HCT116 (cell line): ENCODE results near the gene STAC2. TPM values are rescaled to one million over a fixed set of nuclear protein-coding genes. Genes with fewer than 3 reads are reported as not detected.

Experiments used
- ATAC-seq: fragments of 200-7000 bp; cut with Tn5 transposase; 2 replicates; pipeline ENCODE4 v1.9.1; 2020; ENCODE audit warnings: mild to moderate bottlenecking, moderate library complexity
- BruUV-seq: library from RNA; stranded (reverse); fragments of 400-500 nt; replicated peaks from 2 replicates; lab custom pipeline; 2021; lab: Mats Ljungman, UMichigan
- CTCF ChIA-PET: fragments of 300-600 bp; sonication (Branson Sonifier 250); formaldehyde crosslinking; loops from one replicate; lab custom pipeline; 2021; ENCODE audit warnings: antibody characterized with exemption; lab: Charles Lee
- POLR2A ChIA-PET: fragments of 300-600, 350-600 bp; sonication (Branson Sonifier 250); formaldehyde crosslinking; loops from one replicate; lab custom pipeline; 2021; ENCODE audit warnings: antibody characterized with exemption; lab: Charles Lee
- RAD21 ChIA-PET, 2 experiments: fragments of 300-600 bp; sonication (Branson Sonifier 250); formaldehyde crosslinking; loops; one replicate each; lab custom pipeline; 2023; ENCODE audit warnings: low total read pairs in 2 of 2; ENCODE audit not compliant: uncharacterized antibody in 2 of 2, unreplicated experiment in 2 of 2, low non-redundant PET in 1 of 2; lab: Charles Lee
- DNase-seq: peaks from one replicate; pipeline ENCODE4 v3.0.0-alpha.2; 2010; ENCODE audit warnings: low read depth, low spot score
- H2AFZ ChIP-seq: fragments of 200-600 bp; shearing (Covaris generic), sonication (generic); 2 replicates; pipeline ENCODE4 v1.6.1; 2017; ENCODE audit warnings: low read depth, mixed run types, mixed read lengths, antibody characterized with exemption, low read length; ENCODE audit not compliant: poor library complexity, severe bottlenecking
- H3K27ac ChIP-seq: 2 replicates; pipeline ENCODE4 v1.5.1; 2012; ENCODE audit warnings: low read depth, low read length
- H3K27me3 ChIP-seq: fragments of 200-600 bp; sonication (generic); 2 replicates; pipeline ENCODE4 v1.6.1; 2016; ENCODE audit warnings: mixed run types, low read length, mixed read lengths; ENCODE audit not compliant: insufficient read depth
- H3K36me3 ChIP-seq, 2 experiments: fragments of 200-500 bp in 1 of 2; fragments of 200-600 bp in 1 of 2; sonication (Bioruptor generic) in 1 of 2; sonication (generic) in 1 of 2; 2 replicates each; pipeline versions ENCODE4 v1.5.1 to v1.6.1; 2014 to 2016; ENCODE audit warnings: low read length in 2 of 2, inconsistent platforms in 1 of 2, mixed read lengths in 1 of 2, mixed run types in 1 of 2; ENCODE audit not compliant: insufficient read depth in 2 of 2, control insufficient read depth in 1 of 2
- H3K4me1 ChIP-seq, 2 experiments: fragments of 200-600 bp in 1 of 2; sonication (generic) in 1 of 2; 2 replicates each; pipeline versions ENCODE4 v1.5.1 to v1.6.1; 2012 to 2017; ENCODE audit warnings: low read length in 2 of 2, inconsistent platforms in 1 of 2, mild to moderate bottlenecking in 1 of 2, mixed read lengths in 1 of 2, mixed run types in 1 of 2, moderate library complexity in 1 of 2; ENCODE audit not compliant: insufficient read depth in 2 of 2, control insufficient read depth in 1 of 2
- H3K4me2 ChIP-seq: fragments of 200-600 bp; sonication (generic); 2 replicates; pipeline ENCODE4 v1.6.1; 2017; ENCODE audit warnings: mixed run types, low read length, mixed read lengths
- H3K4me3 ChIP-seq, 2 experiments: fragments of 200-600 bp in 1 of 2; sonication (generic) in 1 of 2; replicated peaks in 1 of 2; 2 replicates each; pipeline ENCODE4 v1.5.1; 2011 to 2016; ENCODE audit warnings: low read length in 2 of 2, control low read depth in 1 of 2, low read depth in 1 of 2, mild to moderate bottlenecking in 1 of 2, mixed read lengths in 1 of 2, mixed run types in 1 of 2
- H3K79me2 ChIP-seq: fragments of 200-600 bp; sonication (generic); 2 replicates; pipeline ENCODE4 v1.6.1; 2017; ENCODE audit warnings: mild to moderate bottlenecking, mixed run types, low read length, moderate library complexity, mixed read lengths; ENCODE audit not compliant: insufficient read depth
- H3K9ac ChIP-seq: fragments of 200-600 bp; sonication (generic); 2 replicates; pipeline ENCODE4 v1.6.1; 2016; ENCODE audit warnings: low read length, mixed read lengths
- H3K9me2 ChIP-seq: fragments of 200-600 bp; sonication (generic), shearing (Covaris generic); 2 replicates; pipeline ENCODE4 v1.6.1; 2017; ENCODE audit warnings: mixed run types, mild to moderate bottlenecking, moderate library complexity; ENCODE audit not compliant: insufficient read depth
- H3K9me3 ChIP-seq, 2 experiments: fragments of 200-500 bp in 1 of 2; fragments of 200-600 bp in 1 of 2; sonication (Bioruptor generic) in 1 of 2; sonication (generic) in 1 of 2; 2 replicates each; pipeline ENCODE4 v1.6.1; 2014 to 2017; ENCODE audit warnings: low read length in 2 of 2, mixed read lengths in 2 of 2, inconsistent platforms in 1 of 2, low read depth in 1 of 2, mild to moderate bottlenecking in 1 of 2, mixed run types in 1 of 2, moderate library complexity in 1 of 2; ENCODE audit not compliant: control insufficient read depth in 1 of 2, insufficient read depth in 1 of 2
- H4K20me1 ChIP-seq: fragments of 200-600 bp; sonication (generic), shearing (Covaris generic); 2 replicates; pipeline ENCODE4 v1.6.1; 2017; ENCODE audit warnings: mixed run types, mild to moderate bottlenecking, moderate library complexity; ENCODE audit not compliant: insufficient read depth
- CBX3 ChIP-seq: IDR thresholded peaks from 2 replicates; pipeline ENCODE4 v1.6.1; 2012; ENCODE audit warnings: low read depth
- EGR1 ChIP-seq: IDR thresholded peaks from 2 replicates; pipeline ENCODE4 v1.6.1; 2012; ENCODE audit warnings: low read depth
- EZH2phosphoT487 ChIP-seq: fragments of 200-600 bp; IDR thresholded peaks from 2 replicates; pipeline ENCODE4 v1.6.1; 2018; ENCODE audit warnings: antibody characterized with exemption, borderline replicate concordance
- FOSL1 ChIP-seq: IDR thresholded peaks from 2 replicates; pipeline ENCODE4 v1.6.1; 2012; ENCODE audit warnings: low read depth
- POLR2A ChIP-seq: IDR thresholded peaks from 2 replicates; pipeline ENCODE4 v1.7.0; 2011; ENCODE audit warnings: borderline replicate concordance; ENCODE audit not compliant: insufficient read depth, insufficient read length; ENCODE audit errors: extremely low read depth
- POLR2AphosphoS5 ChIP-seq: IDR thresholded peaks from 2 replicates; pipeline ENCODE4 v1.6.1; 2011; ENCODE audit warnings: mild to moderate bottlenecking, low read depth, low read length, moderate library complexity
- SIN3A ChIP-seq: IDR thresholded peaks from 2 replicates; pipeline ENCODE4 v1.6.1; 2012; ENCODE audit warnings: low read depth
- SP1 ChIP-seq: IDR thresholded peaks from 2 replicates; pipeline ENCODE4 v1.6.1; 2012; ENCODE audit warnings: low read depth
- TCF7L2 ChIP-seq: IDR thresholded peaks from 2 replicates; pipeline ENCODE4 v1.7.0; 2011; ENCODE audit warnings: borderline replicate concordance, inconsistent platforms; ENCODE audit not compliant: insufficient read depth, insufficient read length; ENCODE audit errors: extremely low read depth
- ZFX ChIP-seq: fragments of 450-650 bp; IDR thresholded peaks from 2 replicates; pipeline ENCODE4 v1.6.1; 2017
- intact Hi-C: fragments of 100-400 bp; cut with micrococcal nuclease; formaldehyde crosslinking; loops from 2 replicates; pipeline ENCODE4 v1.10.0; 2022
- total RNA-seq: library from RNA; stranded (reverse); gene quantifications from one replicate; pipeline ENCODE4 v1.2.1, GENCODE V29; 2021; ENCODE audit not compliant: unreplicated experiment
- TF ChIP-seq, protein P1 (sequence below): IDR thresholded peaks from 2 replicates; pipeline ENCODE4 v1.6.1; 2012
- TF ChIP-seq, protein P2 (sequence below): IDR thresholded peaks from 2 replicates; pipeline ENCODE4 v1.6.1; 2011; ENCODE audit warnings: mild to moderate bottlenecking, low read length, moderate library complexity; ENCODE audit not compliant: insufficient replicate concordance; ENCODE audit errors: extremely low read depth
- TF ChIP-seq, protein P3 (sequence below): IDR thresholded peaks from 2 replicates; pipeline ENCODE4 v1.6.1; 2012

Gene STAC2
- total RNA-seq, 1 experiment from 2014 or later = not detected

DNA sequence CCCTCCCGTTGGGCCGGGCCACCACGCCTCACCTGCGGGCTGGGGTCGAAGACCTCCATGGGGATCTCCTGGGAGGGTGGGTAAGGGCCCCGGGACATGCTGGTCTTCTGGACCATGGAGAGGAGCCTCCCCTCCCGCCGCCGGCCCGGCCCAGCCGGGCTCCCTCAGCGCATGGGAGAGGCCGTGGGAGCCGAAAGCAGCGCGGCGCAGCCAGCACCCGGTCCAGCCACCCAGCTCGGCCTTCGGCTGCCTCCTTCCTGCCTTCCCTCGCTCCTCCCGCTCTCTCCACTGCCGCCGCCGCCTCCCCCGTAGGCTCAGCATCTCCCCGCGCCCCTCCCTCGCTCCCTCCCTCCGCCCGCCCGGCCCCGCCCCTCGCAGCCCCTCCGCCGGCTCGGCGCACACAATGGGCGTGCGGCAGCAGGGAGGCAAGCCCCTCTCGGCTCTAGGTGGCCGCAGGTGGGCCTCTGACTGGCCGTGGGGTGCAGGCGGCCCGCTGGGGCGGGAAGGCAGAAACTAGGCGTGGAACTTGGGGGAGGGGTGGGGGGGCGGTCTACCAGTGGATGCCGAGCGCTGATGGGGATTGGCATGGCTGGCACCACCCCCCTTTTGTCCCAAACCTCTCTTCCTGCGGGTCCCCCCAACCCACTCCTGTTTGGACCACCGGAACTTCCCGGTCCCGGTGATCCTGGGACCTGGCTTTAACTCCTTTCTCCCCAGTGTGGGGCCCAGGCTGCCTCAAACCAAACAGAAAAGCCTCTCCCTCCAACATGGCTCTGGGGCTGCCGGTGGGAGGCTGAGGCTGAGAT, 28.2 kb downstream of the STAC2 start, which contains the start of gene CACNB1:
Gene CACNB1, minus strand, starts transcription at position 290 of the 806 bp plus-strand sequence. Its CDS starts 174 bp downstream, at position 116.
- Histone ChIP-seq H3K79me2 (peaks cover 38% of the 10 kb centered on the region), H2AFZ (peak within 1 kb of the TSS; percentile 57), H3K9ac (peak within 1 kb of the TSS; percentile 75), H3K9me3 (no peaks in the 10 kb centered on the region), H3K4me2 (peak within 1 kb of the TSS; percentile 92), H3K27me3 (no peaks in the 10 kb centered on the region), H3K4me3 (peak within 1 kb of the TSS; percentile 52 to 75), H3K9me2 (no peaks in the 10 kb centered on the region), H4K20me1 (peaks cover 10% of the 10 kb centered on the region; the same call in 1 of the 2 replicates), H3K27ac (peak within 1 kb of the TSS; percentile 85), H3K4me1 (peaks cover 24 to 52% of the 10 kb centered on the region in 2 experiments), H3K36me3 (peaks cover 13 to 23% of the 10 kb centered on the region in 2 experiments)
- CTCF ChIA-PET = interaction anchor here (1.3 to 1.6 kb wide), 2 partner anchors 33 to 39 kb away, joined by 3 to 5 read pairs; no protein-coding TSS in a partner anchor
- TF ChIP-seq ZFX (peak; percentile 47; the same call in 1 of the 2 replicates), CBX3 (no peak), POLR2A (peak; percentile 56), POLR2AphosphoS5 (peak; percentile 76)
- TF ChIP-seq, protein P1, sequence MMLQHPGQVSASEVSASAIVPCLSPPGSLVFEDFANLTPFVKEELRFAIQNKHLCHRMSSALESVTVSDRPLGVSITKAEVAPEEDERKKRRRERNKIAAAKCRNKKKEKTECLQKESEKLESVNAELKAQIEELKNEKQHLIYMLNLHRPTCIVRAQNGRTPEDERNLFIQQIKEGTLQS = no peak
- POLR2A ChIA-PET = interaction anchor here (0.6 to 1.0 kb wide), 2 partner anchors 22 to 39 kb away, joined by 3 to 7 read pairs; no protein-coding TSS in a partner anchor
- DNase-seq = no peak
- peak; percentile 73 for ATAC-seq
- RAD21 ChIA-PET = interaction anchor here in 1 of 2 experiments (1.2 kb wide), 1 partner anchor 10 kb away, joined by 4 read pairs; no protein-coding TSS in a partner anchor
- no TSS peak for BruUV-seq
- intact Hi-C loops = no loop called here

DNA sequence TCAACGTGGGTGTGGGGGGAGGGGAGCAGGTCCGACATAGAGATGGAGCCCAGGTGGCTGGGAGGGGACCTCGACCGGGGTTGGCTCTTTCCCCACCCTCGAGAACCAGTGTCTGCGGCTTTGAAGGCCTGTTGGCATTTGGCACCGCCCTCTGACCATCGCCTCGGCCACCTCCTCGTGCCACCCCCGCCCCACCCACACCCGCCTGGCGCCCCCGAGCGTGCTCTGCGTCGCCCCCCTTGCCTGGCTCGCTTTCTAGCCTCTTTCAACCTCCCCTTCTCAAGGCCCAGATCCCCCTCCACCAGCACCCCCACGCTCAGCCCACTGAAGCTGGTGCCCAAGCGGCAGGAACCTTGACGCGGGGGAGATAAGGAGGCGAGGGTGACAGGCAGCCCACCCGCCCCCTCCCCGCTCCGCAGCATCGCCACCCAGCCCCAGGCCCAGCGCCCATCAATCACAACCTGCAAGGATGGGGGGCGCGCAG, 28.9 kb downstream of the STAC2 start:
- ChIA-PET CTCF (interaction anchor here (1.5 kb wide), 1 partner anchor 42 kb away, joined by 3 read pairs; no protein-coding TSS in a partner anchor), POLR2A (no interaction called here), RAD21 (interaction anchor here in 1 of 2 experiments (1.2 kb wide), 1 partner anchor 10 kb away, joined by 4 read pairs; no protein-coding TSS in a partner anchor)
- H4K20me1 ChIP-seq = peaks cover 3% of the 10 kb centered on the region; the same call in 1 of the 2 replicates
- intact Hi-C loops = no loop called here
- no peaks in the 10 kb centered on the region for H3K27me3 ChIP-seq
- peak overlapping the region; percentile 85 for H3K27ac ChIP-seq
- peak overlapping the region; percentile 75 for H3K9ac ChIP-seq
- H3K4me1 ChIP-seq = peaks cover 22 to 44% of the 10 kb centered on the region in 2 experiments
- H3K9me3 ChIP-seq = no peaks in the 10 kb centered on the region
- peaks cover 31% of the 10 kb centered on the region for H3K79me2 ChIP-seq
- H3K36me3 ChIP-seq = peaks cover 10 to 16% of the 10 kb centered on the region in 2 experiments
- no peak for DNase-seq
- H2AFZ ChIP-seq = no peak overlapping the region
- ATAC-seq = peak; percentile 43
- no TSS peak for BruUV-seq
- H3K4me2 ChIP-seq = peak overlapping the region; percentile 92
- H3K9me2 ChIP-seq = no peaks in the 10 kb centered on the region
- peak overlapping the region; percentile 52 to 75 for H3K4me3 ChIP-seq
- TF ChIP-seq EGR1 (peak; percentile 55; the same call in 1 of the 2 replicates), EZH2phosphoT487 (no peak), CBX3 (no peak), TCF7L2 (no peak), SP1 (no peak), FOSL1 (no peak), POLR2A (no peak), SIN3A (no peak)
- TF ChIP-seq, protein P2, sequence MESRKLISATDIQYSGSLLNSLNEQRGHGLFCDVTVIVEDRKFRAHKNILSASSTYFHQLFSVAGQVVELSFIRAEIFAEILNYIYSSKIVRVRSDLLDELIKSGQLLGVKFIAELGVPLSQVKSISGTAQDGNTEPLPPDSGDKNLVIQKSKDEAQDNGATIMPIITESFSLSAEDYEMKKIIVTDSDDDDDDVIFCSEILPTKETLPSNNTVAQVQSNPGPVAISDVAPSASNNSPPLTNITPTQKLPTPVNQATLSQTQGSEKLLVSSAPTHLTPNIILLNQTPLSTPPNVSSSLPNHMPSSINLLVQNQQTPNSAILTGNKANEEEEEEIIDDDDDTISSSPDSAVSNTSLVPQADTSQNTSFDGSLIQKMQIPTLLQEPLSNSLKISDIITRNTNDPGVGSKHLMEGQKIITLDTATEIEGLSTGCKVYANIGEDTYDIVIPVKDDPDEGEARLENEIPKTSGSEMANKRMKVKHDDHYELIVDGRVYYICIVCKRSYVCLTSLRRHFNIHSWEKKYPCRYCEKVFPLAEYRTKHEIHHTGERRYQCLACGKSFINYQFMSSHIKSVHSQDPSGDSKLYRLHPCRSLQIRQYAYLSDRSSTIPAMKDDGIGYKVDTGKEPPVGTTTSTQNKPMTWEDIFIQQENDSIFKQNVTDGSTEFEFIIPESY = no peak
- TF ChIP-seq, protein P3, sequence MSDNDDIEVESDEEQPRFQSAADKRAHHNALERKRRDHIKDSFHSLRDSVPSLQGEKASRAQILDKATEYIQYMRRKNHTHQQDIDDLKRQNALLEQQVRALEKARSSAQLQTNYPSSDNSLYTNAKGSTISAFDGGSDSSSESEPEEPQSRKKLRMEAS = peak; percentile 68; the same call in 1 of the 2 replicates
